K562 (cell line): ENCODE data around the gene MADCAM1. TPM values are rescaled to one million over a fixed set of nuclear protein-coding genes. Genes with fewer than 3 reads are reported as not detected.

Experiments used
- CBX8 ChIP-seq: fragments of 200-600 bp; sonication (generic); IDR thresholded peaks from 2 replicates; pipeline ENCODE4 v1.6.1; 2012; ENCODE audit warnings: borderline replicate concordance, mixed run types, low read depth, mild to moderate bottlenecking, moderate library complexity, mixed read lengths, low read length, control low read depth, inconsistent platforms; ENCODE audit not compliant: poor library complexity, severe bottlenecking; ENCODE audit errors: extremely low read depth
- EP300 ChIP-seq: IDR thresholded peaks from 2 replicates; pipeline ENCODE4 v1.6.1; 2012; ENCODE audit warnings: low read length, improper control_type of control experiment
- GATAD2B ChIP-seq: fragments of 450-650 bp; IDR thresholded peaks from 2 replicates; pipeline ENCODE4 v1.6.1; 2017; ENCODE audit warnings: mild to moderate bottlenecking, borderline replicate concordance
- PBX2 ChIP-seq, 2 experiments: IDR thresholded peaks in 1 of 2; conservative IDR thresholded peaks in 1 of 2; 2 replicates each; pipeline ENCODE4 v1.6.1; 2016; ENCODE audit warnings: low read depth in 2 of 2, mild to moderate bottlenecking in 1 of 2, missing compliant biosample characterization in 1 of 2, missing genetic modification characterization in 1 of 2, moderate library complexity in 1 of 2
- POLR2B ChIP-seq: fragments of 450-650 bp; IDR thresholded peaks from 2 replicates; pipeline ENCODE4 v1.6.1; 2018; ENCODE audit warnings: low read depth; ENCODE audit not compliant: partially characterized antibody
- SMAD4 ChIP-seq: fragments of 250-450 bp; sonication (Bioruptor Pico); conservative IDR thresholded peaks from 2 replicates; pipeline ENCODE4 v1.8.0; 2021; ENCODE audit warnings: inconsistent platforms, mild to moderate bottlenecking, moderate library complexity
- TOE1 ChIP-seq, 2 experiments: fragments of 450-650 bp in 1 of 2; sonication (generic) in 1 of 2; formaldehyde crosslinking in 1 of 2; IDR thresholded peaks; 2 replicates each; pipeline versions ENCODE4 v1.7.1 to v1.8.0; 2016 to 2022; ENCODE audit warnings: borderline replicate concordance in 2 of 2, mild to moderate bottlenecking in 2 of 2, antibody characterized with exemption in 1 of 2, inconsistent platforms in 1 of 2, low read depth in 1 of 2, missing genetic modification reagents in 1 of 2, moderate library complexity in 1 of 2
- USF1 ChIP-seq: sonication (generic); formaldehyde crosslinking; IDR thresholded peaks from 2 replicates; pipeline ENCODE4 v1.9.0; 2022; ENCODE audit warnings: mild to moderate bottlenecking, missing genetic modification reagents
- ZNF146 ChIP-seq: IDR thresholded peaks from one replicate; pipeline ENCODE4 v1.6.1; 2018; ENCODE audit warnings: missing compliant biosample characterization; ENCODE audit not compliant: unreplicated experiment
- ZNF561 ChIP-seq: fragments of 450-650 bp; formaldehyde crosslinking; conservative IDR thresholded peaks from 2 replicates; pipeline ENCODE4 v1.4.0; 2020; ENCODE audit warnings: mild to moderate bottlenecking, moderate library complexity
- ZNF639 ChIP-seq, 2 experiments: fragments of 200-800 bp in 1 of 2; sonication (Bioruptor generic) in 1 of 2; sonication (generic) in 1 of 2; formaldehyde crosslinking in 1 of 2; IDR thresholded peaks in 1 of 2; conservative IDR thresholded peaks in 1 of 2; 2 replicates each; pipeline versions ENCODE4 v1.5.0 to v1.6.1; 2016 to 2020; ENCODE audit warnings: missing compliant biosample characterization in 1 of 2, missing genetic modification characterization in 1 of 2, missing genetic modification reagents in 1 of 2
- ZNF695 ChIP-seq: fragments of 450-650 bp; formaldehyde crosslinking; IDR thresholded peaks from 2 replicates; pipeline ENCODE4 v1.4.0; 2020; ENCODE audit warnings: mild to moderate bottlenecking, moderate library complexity
- ZNF699 ChIP-seq: fragments of 250-450 bp; sonication (Bioruptor Pico); IDR thresholded peaks from 2 replicates; pipeline ENCODE4 v1.8.0; 2021; ENCODE audit warnings: mild to moderate bottlenecking, moderate library complexity; ENCODE audit not compliant: insufficient replicate concordance
- polyA plus RNA-seq, 8 experiments: library from polyadenylated mRNA; depleted of rRNA in 4 of 8; stranded (reverse) in 5 of 8; unstranded in 3 of 8; fragments of >200 nt; fragmentation: Nextera tagmentation in 2 of 8; fragmentation: Illumina TruSeq in 1 of 8; extraction: Ambion mirVana in 2 of 8; extraction: Trizol in 1 of 8; gene quantifications; 2 replicates each; pipeline versions ENCODE4 v1.2.1 to v1.2.3, GENCODE V29; 2011 to 2014; ENCODE audit warnings: inconsistent platforms in 1 of 8, missing spikeins in 1 of 8
- total RNA-seq, 7 experiments: library from RNA; depleted of rRNA in 6 of 7; stranded (reverse); fragments of >200 nt in 6 of 7; fragmentation: Illumina TruSeq in 2 of 7; extraction: Trizol in 2 of 7; gene quantifications; 2 replicates each; pipeline versions ENCODE4 v1.2.1 to v1.2.3, GENCODE V29; 2011 to 2021; ENCODE audit warnings: low replicate concordance in 1 of 7
- TF ChIP-seq, protein P1 (sequence below): fragments of 250-450 bp; sonication (Bioruptor Pico); IDR thresholded peaks from 2 replicates; pipeline ENCODE4 v1.4.0; 2020; ENCODE audit warnings: mild to moderate bottlenecking, moderate library complexity, borderline replicate concordance
- TF ChIP-seq, protein P2 (sequence below): sonication (generic); formaldehyde crosslinking; IDR thresholded peaks from 2 replicates; pipeline ENCODE4 v1.8.0; 2022; ENCODE audit warnings: missing genetic modification reagents, mild to moderate bottlenecking, moderate library complexity, borderline replicate concordance

MADCAM1 gene
- total and polyA plus RNA-seq, 9 of the 15 experiments (the other 6 are each of a cell fraction or from before 2014, with no cell fraction given) = 0.09 to 0.36 (median 0.09) TPM; not detected in 6

- TF ChIP-seq PBX2 (CRISPR knock-in tag; IDR thresholded peaks at IDR 0.05; ENCODE audit: low read depth) (no peak), PBX2 (tag; conservative IDR thresholded peaks at IDR 0.05; ENCODE audit: low read depth) (no peak), SMAD4 (CRISPR knock-in tag) (no peak; the same call in 1 of the 2 replicates), ZNF146 (CRISPR knock-in tag) (no peak), ZNF561 (CRISPR knock-in tag) (no peak), ZNF699 (CRISPR knock-in tag) (no peak), ZNF639 (CRISPR knock-in tag; conservative IDR thresholded peaks at IDR 0.05 in 1 of 2, IDR thresholded peaks at IDR 0.05 in 1 of 2) (no peak), ZNF695 (no peak), GATAD2B (no peak), EP300 (no peak), CBX8 (no peak), POLR2B (no peak), USF1 (peak; percentile 73), TOE1 (IDR thresholded peaks at IDR 0.05; ENCODE audit: borderline replicate concordance) (no peak), TOE1 (CRISPR knock-in tag; IDR thresholded peaks at IDR 0.05; ENCODE audit: borderline replicate concordance, low read depth) (no peak)
- TF ChIP-seq, protein P1, sequence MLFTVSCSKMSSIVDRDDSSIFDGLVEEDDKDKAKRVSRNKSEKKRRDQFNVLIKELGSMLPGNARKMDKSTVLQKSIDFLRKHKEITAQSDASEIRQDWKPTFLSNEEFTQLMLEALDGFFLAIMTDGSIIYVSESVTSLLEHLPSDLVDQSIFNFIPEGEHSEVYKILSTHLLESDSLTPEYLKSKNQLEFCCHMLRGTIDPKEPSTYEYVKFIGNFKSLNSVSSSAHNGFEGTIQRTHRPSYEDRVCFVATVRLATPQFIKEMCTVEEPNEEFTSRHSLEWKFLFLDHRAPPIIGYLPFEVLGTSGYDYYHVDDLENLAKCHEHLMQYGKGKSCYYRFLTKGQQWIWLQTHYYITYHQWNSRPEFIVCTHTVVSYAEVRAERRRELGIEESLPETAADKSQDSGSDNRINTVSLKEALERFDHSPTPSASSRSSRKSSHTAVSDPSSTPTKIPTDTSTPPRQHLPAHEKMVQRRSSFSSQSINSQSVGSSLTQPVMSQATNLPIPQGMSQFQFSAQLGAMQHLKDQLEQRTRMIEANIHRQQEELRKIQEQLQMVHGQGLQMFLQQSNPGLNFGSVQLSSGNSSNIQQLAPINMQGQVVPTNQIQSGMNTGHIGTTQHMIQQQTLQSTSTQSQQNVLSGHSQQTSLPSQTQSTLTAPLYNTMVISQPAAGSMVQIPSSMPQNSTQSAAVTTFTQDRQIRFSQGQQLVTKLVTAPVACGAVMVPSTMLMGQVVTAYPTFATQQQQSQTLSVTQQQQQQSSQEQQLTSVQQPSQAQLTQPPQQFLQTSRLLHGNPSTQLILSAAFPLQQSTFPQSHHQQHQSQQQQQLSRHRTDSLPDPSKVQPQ (CRISPR knock-in tag) = no peak
- TF ChIP-seq, protein P2, sequence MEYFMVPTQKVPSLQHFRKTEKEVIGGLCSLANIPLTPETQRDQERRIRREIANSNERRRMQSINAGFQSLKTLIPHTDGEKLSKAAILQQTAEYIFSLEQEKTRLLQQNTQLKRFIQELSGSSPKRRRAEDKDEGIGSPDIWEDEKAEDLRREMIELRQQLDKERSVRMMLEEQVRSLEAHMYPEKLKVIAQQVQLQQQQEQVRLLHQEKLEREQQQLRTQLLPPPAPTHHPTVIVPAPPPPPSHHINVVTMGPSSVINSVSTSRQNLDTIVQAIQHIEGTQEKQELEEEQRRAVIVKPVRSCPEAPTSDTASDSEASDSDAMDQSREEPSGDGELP (CRISPR knock-in tag) = peak; percentile 73; the same call in 1 of the 2 replicates
These were observed 36.4 kb upstream of the MADCAM1 start (continued) for GRCh38 chr19:459724-460511.
